Spleen (tissue), 11 donors: Measurements from ENCODE around the gene AGER. TPM values are rescaled to one million over a fixed set of nuclear protein-coding genes. Genes with fewer than 3 reads are reported as not detected.

Source experiments
- DNase-seq: peaks from one replicate; pipeline ENCODE4 v3.0.0-alpha.2; 2020
- H3K27ac ChIP-seq, 8 donors: fragments of 200-600 bp; sonication (generic) in 7 of 8; 1 replicate in 4 of 8; 2 replicates in 4 of 8; pipeline versions ENCODE4 v1.5.0 to v1.8.0; 2016 to 2021; ENCODE audit warnings: inconsistent platforms in 4 of 8, mild to moderate bottlenecking in 4 of 8, moderate library complexity in 1 of 8
- H3K27me3 ChIP-seq, 7 donors: fragments of 200-600 bp; sonication (generic) in 6 of 7; replicated peaks in 1 of 7; 1 replicate in 4 of 7; 2 replicates in 3 of 7; pipeline versions ENCODE4 v1.5.0 to v1.8.0; 2016 to 2021; ENCODE audit warnings: inconsistent platforms in 3 of 7, mild to moderate bottlenecking in 1 of 7
- H3K36me3 ChIP-seq, 6 donors: fragments of 200-600 bp; sonication (generic) in 5 of 6; 1 replicate in 4 of 6; 2 replicates in 2 of 6; pipeline versions ENCODE4 v1.5.0 to v1.8.0; 2016 to 2021; ENCODE audit warnings: inconsistent platforms in 2 of 6
- H3K4me1 ChIP-seq, 6 donors: fragments of 200-600 bp; sonication (generic) in 5 of 6; 1 replicate in 3 of 6; 2 replicates in 3 of 6; pipeline versions ENCODE4 v1.5.0 to v1.8.0; 2016 to 2021; ENCODE audit warnings: inconsistent platforms in 3 of 6
- H3K4me3 ChIP-seq, 8 donors: fragments of 200-600 bp; sonication (generic) in 7 of 8; 1 replicate in 4 of 8; 2 replicates in 4 of 8; pipeline versions ENCODE4 v1.5.0 to v1.8.0; 2016 to 2021; ENCODE audit warnings: inconsistent platforms in 4 of 8, mild to moderate bottlenecking in 4 of 8, moderate library complexity in 2 of 8
- H3K9me3 ChIP-seq, 8 donors: fragments of 200-600 bp; sonication (generic) in 7 of 8; 1 replicate in 4 of 8; 2 replicates in 4 of 8; pipeline versions ENCODE4 v1.5.0 to v1.8.0; 2016 to 2021; ENCODE audit warnings: inconsistent platforms in 4 of 8
- CTCF ChIP-seq, 11 experiments: fragments of 200-600 bp in 7 of 11; fragments of 450-650 bp in 4 of 11; sonication (generic) in 4 of 11; IDR thresholded peaks in 8 of 11; conservative IDR thresholded peaks in 3 of 11; 1 replicate in 7 of 11; 2 replicates in 4 of 11; pipeline versions ENCODE4 v1.4.0 to v1.8.0; 2016 to 2021; ENCODE audit warnings: antibody characterized with exemption in 11 of 11, inconsistent platforms in 4 of 11, mild to moderate bottlenecking in 1 of 11
- POLR2A ChIP-seq, 3 donors: fragments of 450-650 bp; IDR thresholded peaks; one replicate each; pipeline ENCODE4 v1.5.1; 2017; ENCODE audit warnings: antibody characterized with exemption in 3 of 3, mild to moderate bottlenecking in 1 of 3
- POLR2AphosphoS5 ChIP-seq, 3 donors: sonication (generic); formaldehyde crosslinking; IDR thresholded peaks; one replicate each; pipeline ENCODE4 v1.5.1; 2017; ENCODE audit warnings: antibody characterized with exemption in 3 of 3
- WGBS, 5 donors: extraction: QIAGEN DNeasy Blood & Tissue Kit in 3 of 5; methylation state at CpG; one replicate each; pipeline versions ENCODE4 v1.1.5 to v1.1.7; 2013 to 2018; 5-methylcytosine and 5-hydroxymethylcytosine counted together
- intact Hi-C: fragments of 100-400 bp; cut with DNase I; formaldehyde crosslinking; loops from one replicate; pipeline ENCODE4 v1.15.0; 2023; ENCODE audit warnings: low total_unique reads
- polyA plus RNA-seq, 3 donors: library from polyadenylated mRNA; stranded (reverse); fragments of 200-250 nt; gene quantifications; one replicate each; pipeline ENCODE4 v1.2.1, GENCODE V29; 2013
- total RNA-seq, 7 donors: library from RNA; depleted of rRNA in 3 of 7; stranded (reverse); fragments of >200 nt in 3 of 7; fragmentation: NEBNext Ultra II Directional in 4 of 7; extraction: Animal tissue kit (Norgen Biotek cat#: 25700) in 4 of 7; gene quantifications; one replicate each; pipeline versions ENCODE4 v1.1.0 to v1.2.1, GENCODE V29; 2016 to 2021
- donor health status: healthy with polysubstance abuse.
- donor health status: DM: no; HTN: no; CAD: no; lungs with moderate emphysema.
- donor health status: DM: no; HTN: no; CAD: no.
- donor health status: Bipolar disorder and iron deficiency.
- donor health status: healthy.
- donor health status: DM: no; HTN: no; CAD: no.
- donor health status: DM: yes; HTN: yes; CAD: no.

The AGER gene
- total and polyA plus RNA-seq, 10 donors = 7.4 to 50.9 (median 23.2) TPM

GRCh38 chr6:32164295-32164694 is 19.8 kb downstream of the AGER start, which contains the start of gene EGFL8:
Gene EGFL8 (plus strand): TSS chr6:32164595. CDS start chr6:32166166, 1,571 bp downstream.
- TF ChIP-seq CTCF (IDR thresholded peaks at IDR 0.05 in 8 of 11, conservative IDR thresholded peaks at IDR 0.05 in 3 of 11) = no peak
- no peak for TF ChIP-seq POLR2A (IDR thresholded peaks at IDR 0.05)
- TF ChIP-seq POLR2AphosphoS5 (IDR thresholded peaks at IDR 0.05) = no peak
- Histone ChIP-seq H3K9me3 (no peaks in the 10 kb centered on the region), H3K4me3 (no peak within 1 kb of the TSS), H3K4me1 (no peaks in the 10 kb centered on the region), H3K36me3 (peaks cover 0 to 70% (median 16%) of the 10 kb centered on the region in 6 donors), H3K27me3 (no peaks in the 10 kb centered on the region), H3K27ac (peak within 1 kb of the TSS in 1 of 8 donors; percentile 34)
- peak; percentile 17 for DNase-seq
- intact Hi-C loops = no loop called here

GRCh38 chr6:32163559-32164258 is 20.3 kb downstream of the AGER start:
- peak; percentile 39 for DNase-seq
- intact Hi-C loops = no loop called here
- peaks cover 0 to 69% (median 15%) of the 10 kb centered on the region in 6 donors for H3K36me3 ChIP-seq
- H3K27me3 ChIP-seq = no peaks in the 10 kb centered on the region
- TF ChIP-seq CTCF (IDR thresholded peaks at IDR 0.05 in 8 of 11, conservative IDR thresholded peaks at IDR 0.05 in 3 of 11) (no peak), POLR2A (IDR thresholded peaks at IDR 0.05) (no peak), POLR2AphosphoS5 (IDR thresholded peaks at IDR 0.05) (peak in 1 of 3 donors; percentile 13)
- WGBS, 5 donors = 89 to 98% (median 92%) methylated on average over 7 of the region's 7 CpGs
- H3K4me3 ChIP-seq = no peak overlapping the region
- H3K9me3 ChIP-seq = no peaks in the 10 kb centered on the region
- H3K4me1 ChIP-seq = no peaks in the 10 kb centered on the region
- peak overlapping the region in 1 of 8 donors; percentile 34 for H3K27ac ChIP-seq

GRCh38 chr6:32158052-32158451 is 26.0 kb downstream of the AGER start:
- peaks cover 0 to 52% (median 16%) of the 10 kb centered on the region in 6 donors for H3K36me3 ChIP-seq
- H3K4me1 ChIP-seq = peaks cover 6 to 30% (median 20%) of the 10 kb centered on the region in 6 donors
- peaks cover 0 to 15% (median 0%) of the 10 kb centered on the region in 7 donors for H3K27me3 ChIP-seq
- H3K4me3 ChIP-seq = no peak overlapping the region
- H3K9me3 ChIP-seq = no peaks in the 10 kb centered on the region
- intact Hi-C loops = no loop called here
- no peak overlapping the region for H3K27ac ChIP-seq
- no peak for TF ChIP-seq POLR2A (IDR thresholded peaks at IDR 0.05)
- TF ChIP-seq CTCF (IDR thresholded peaks at IDR 0.05 in 8 of 11, conservative IDR thresholded peaks at IDR 0.05 in 3 of 11) = no peak
- no peak for TF ChIP-seq POLR2AphosphoS5 (IDR thresholded peaks at IDR 0.05)
- no peak for DNase-seq

- DNase-seq = no peak
- TF ChIP-seq POLR2A (IDR thresholded peaks at IDR 0.05) (no peak), POLR2AphosphoS5 (IDR thresholded peaks at IDR 0.05) (no peak), CTCF (IDR thresholded peaks at IDR 0.05 in 8 of 11, conservative IDR thresholded peaks at IDR 0.05 in 3 of 11) (no peak)
- no peak overlapping the region for H3K27ac ChIP-seq
- H3K9me3 ChIP-seq = no peaks in the 10 kb centered on the region
- intact Hi-C loops = no loop called here
- peaks cover 0 to 27% (median 0%) of the 10 kb centered on the region in 7 donors for H3K27me3 ChIP-seq
- peaks cover 0 to 42% (median 16%) of the 10 kb centered on the region in 6 donors for H3K36me3 ChIP-seq
- peaks cover 6 to 42% (median 28%) of the 10 kb centered on the region in 6 donors for H3K4me1 ChIP-seq
- no peak overlapping the region for H3K4me3 ChIP-seq
- WGBS, 5 donors = 90 to 98% (median 95%) methylated on average over 9 of the region's 9 CpGs
These were observed 27.2 kb downstream of the AGER start for GRCh38 chr6:32156891-32157290.
